GM12874 (cell line): ENCODE measurements around the gene IBSP.

Experiments used
- TF ChIP-seq, protein P1 (sequence below): IDR thresholded peaks from 2 replicates; pipeline ENCODE4 v1.5.1; 2011; ENCODE audit warnings: low read depth, mild to moderate bottlenecking, control low read depth, low read length, moderate library complexity; ENCODE audit not compliant: insufficient read depth

Gene IBSP

DNA sequence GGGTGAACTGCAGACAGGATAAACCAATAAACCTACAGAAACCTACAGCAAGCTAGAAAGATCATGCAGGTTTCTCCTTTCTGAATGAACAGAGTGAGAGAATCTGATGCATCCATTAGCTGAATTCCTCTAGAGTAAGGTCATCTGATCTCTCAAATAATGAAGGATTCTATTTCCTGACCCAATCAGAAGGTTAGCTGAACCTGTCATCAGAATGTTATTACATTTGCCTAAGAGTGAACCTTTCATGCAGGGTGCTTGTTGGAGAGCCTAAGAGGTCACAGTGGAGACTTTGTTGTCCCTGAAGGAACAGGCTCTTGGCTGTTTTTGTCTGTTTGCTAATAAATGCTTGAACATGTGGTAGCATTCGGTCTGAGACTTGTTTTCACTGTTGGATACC lies 57.5 kb downstream of the IBSP start:
- TF ChIP-seq, protein P1, sequence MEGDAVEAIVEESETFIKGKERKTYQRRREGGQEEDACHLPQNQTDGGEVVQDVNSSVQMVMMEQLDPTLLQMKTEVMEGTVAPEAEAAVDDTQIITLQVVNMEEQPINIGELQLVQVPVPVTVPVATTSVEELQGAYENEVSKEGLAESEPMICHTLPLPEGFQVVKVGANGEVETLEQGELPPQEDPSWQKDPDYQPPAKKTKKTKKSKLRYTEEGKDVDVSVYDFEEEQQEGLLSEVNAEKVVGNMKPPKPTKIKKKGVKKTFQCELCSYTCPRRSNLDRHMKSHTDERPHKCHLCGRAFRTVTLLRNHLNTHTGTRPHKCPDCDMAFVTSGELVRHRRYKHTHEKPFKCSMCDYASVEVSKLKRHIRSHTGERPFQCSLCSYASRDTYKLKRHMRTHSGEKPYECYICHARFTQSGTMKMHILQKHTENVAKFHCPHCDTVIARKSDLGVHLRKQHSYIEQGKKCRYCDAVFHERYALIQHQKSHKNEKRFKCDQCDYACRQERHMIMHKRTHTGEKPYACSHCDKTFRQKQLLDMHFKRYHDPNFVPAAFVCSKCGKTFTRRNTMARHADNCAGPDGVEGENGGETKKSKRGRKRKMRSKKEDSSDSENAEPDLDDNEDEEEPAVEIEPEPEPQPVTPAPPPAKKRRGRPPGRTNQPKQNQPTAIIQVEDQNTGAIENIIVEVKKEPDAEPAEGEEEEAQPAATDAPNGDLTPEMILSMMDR, result no peak

DNA sequence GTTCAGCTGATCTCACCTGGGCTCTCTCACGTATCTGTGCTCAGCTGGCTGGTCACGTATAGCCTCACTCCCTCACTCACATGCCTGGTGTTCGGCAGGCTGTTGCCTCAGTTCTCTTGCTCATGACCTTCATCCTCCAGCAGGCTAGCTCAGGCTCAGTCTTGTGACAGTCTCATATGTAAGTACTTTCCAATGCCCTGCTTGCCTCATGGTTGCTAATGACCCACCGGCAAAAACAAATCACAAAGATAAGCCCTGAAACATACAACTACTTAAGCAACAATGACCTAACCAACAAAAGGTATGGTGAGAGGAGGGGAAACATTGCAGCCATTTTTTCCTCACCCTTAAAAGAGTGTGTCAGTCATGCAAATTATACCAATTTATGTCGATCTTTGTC lies 58.4 kb downstream of the IBSP start:
- TF ChIP-seq, protein P1, result no peak
